ENCODE results near the gene CENPQ. TPM values are rescaled to one million over a fixed set of nuclear protein-coding genes. Genes with fewer than 3 reads are reported as not detected.
A peak's percentile ranks its signal among the peaks of the same experiment; 100 is the strongest.

The CENPQ gene
- total RNA-seq, 4 donors from 2014 or later, result 2.4 to 6.1 (median 3.9) TPM

DNA sequence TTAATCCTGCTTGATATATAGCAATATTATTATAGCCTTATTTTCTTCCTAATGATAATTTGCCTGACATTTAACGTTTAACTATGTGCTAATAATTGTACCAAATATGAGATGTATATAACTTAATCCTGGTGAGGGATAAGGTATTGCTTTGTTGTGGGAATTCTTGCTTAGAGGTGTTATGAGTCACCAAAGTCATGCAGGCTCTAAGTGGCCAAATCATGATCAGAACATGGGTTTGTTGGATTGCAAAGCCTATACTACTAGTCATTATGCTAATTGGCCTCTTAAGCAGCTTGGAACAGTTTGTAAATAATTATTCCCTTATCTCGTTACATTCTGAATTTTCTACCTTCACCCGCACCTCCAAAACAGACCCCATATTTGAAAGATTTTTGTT, 65.4 kb downstream of the CENPQ start:
- Histone ChIP-seq H3K4me1 (no peaks in the 10 kb centered on the region), H3K36me3 (no peaks in the 10 kb centered on the region), H3K27me3 (no peaks in the 10 kb centered on the region), H3K9me3 (no peaks in the 10 kb centered on the region), H3K27ac (no peak overlapping the region), H3K4me3 (replicated peaks in 1 of 3) (no peak overlapping the region)
- DNase-seq, result no peak
- WGBS, 2 donors, result 62 to 63% methylated on average over 3 of the region's 3 CpGs
- intact Hi-C loops (cut with DNase I), result no loop called here
- TF ChIP-seq, protein P1, sequence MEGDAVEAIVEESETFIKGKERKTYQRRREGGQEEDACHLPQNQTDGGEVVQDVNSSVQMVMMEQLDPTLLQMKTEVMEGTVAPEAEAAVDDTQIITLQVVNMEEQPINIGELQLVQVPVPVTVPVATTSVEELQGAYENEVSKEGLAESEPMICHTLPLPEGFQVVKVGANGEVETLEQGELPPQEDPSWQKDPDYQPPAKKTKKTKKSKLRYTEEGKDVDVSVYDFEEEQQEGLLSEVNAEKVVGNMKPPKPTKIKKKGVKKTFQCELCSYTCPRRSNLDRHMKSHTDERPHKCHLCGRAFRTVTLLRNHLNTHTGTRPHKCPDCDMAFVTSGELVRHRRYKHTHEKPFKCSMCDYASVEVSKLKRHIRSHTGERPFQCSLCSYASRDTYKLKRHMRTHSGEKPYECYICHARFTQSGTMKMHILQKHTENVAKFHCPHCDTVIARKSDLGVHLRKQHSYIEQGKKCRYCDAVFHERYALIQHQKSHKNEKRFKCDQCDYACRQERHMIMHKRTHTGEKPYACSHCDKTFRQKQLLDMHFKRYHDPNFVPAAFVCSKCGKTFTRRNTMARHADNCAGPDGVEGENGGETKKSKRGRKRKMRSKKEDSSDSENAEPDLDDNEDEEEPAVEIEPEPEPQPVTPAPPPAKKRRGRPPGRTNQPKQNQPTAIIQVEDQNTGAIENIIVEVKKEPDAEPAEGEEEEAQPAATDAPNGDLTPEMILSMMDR (IDR thresholded peaks at IDR 0.05), result no peak

DNA sequence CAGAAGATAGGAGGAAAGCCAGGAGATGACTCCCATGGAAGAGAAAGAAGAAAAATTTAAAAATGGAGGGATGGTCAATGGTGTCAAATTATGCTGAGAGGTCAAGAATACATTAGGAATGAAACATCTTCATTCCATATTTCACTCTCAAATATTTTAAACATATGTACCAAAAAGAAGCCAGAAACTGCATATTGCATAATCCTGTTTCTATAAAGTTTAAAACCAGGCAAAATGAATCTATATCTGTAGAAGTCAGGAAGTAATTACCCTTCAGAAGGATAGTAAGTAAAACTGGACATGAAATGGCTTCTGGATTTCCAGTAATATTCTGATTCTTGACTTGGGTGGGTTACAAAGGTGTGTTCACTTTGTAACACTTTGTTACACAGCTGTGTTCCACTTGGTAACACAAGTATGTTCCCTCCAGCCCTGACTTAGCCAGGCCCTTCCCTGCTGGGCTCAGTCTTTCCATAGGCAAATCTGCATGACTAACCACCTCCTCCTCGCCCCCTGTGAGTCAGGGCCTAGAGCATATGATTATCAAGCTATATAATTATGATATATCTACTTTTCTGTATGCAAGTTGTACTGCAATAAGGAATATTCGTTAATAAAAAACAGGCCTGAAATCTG, 67.1 kb downstream of the CENPQ start:
- intact Hi-C loops (cut with DNase I), result loop anchor here (10.0 kb wide), 2 partner anchors 85 to 325 kb away; no protein-coding TSS in a partner anchor
- H3K36me3 ChIP-seq, result no peaks in the 10 kb centered on the region
- H3K9me3 ChIP-seq, result no peaks in the 10 kb centered on the region
- TF ChIP-seq, protein P1 (IDR thresholded peaks at IDR 0.05), result no peak
- TF ChIP-seq POLR2A (IDR thresholded peaks at IDR 0.05), result no peak
- H3K4me1 ChIP-seq, result no peaks in the 10 kb centered on the region
- H3K4me3 ChIP-seq (replicated peaks in 1 of 3), result no peak overlapping the region
- 67 to 74% methylated on average over 2 of the region's 2 CpGs for WGBS, 2 donors
- H3K27me3 ChIP-seq, result no peaks in the 10 kb centered on the region
- DNase-seq, result no peak
- H3K27ac ChIP-seq, result no peak overlapping the region

DNA sequence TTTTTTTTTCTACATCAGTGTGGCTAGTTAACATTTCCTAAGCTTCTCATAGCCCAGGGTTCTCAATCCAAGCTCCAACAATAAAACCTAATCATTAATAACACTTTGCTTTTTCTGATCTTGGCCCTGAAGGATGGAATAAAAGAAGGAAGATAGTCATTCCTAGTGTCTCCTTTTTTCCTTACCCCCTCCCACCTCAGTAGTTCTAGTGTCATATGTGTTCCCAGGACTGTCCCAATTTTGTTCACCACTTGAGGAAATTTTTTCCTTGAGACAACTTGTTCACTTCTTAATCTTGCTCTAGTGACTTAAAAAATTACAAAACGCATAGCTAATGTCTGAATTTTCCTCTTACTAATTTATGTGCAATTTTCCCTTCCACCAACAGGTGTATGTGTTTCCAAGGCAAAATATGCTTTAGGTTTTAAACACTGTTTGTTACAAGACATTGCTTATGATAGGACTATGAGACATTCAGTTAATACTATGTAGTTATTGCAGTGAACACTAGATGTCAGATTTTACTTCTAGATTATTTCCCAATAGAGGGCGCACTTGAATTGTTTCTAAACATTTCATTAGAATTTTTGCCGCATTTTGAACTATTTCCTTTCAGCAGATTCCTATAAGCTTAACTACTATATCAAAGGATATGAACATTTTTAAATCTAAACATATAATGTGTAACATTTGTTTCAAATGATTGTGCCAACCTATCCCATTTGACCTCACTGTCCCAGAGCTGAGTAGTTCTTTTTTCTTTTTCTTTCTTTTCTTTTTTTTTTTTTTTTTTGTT, 68.8 kb downstream of the CENPQ start:
- H3K27me3 ChIP-seq, result no peaks in the 10 kb centered on the region
- no peak for DNase-seq
- no peaks in the 10 kb centered on the region for H3K9me3 ChIP-seq
- H3K4me3 ChIP-seq (replicated peaks in 1 of 3), result no peak overlapping the region
- WGBS, 2 donors, result 8% methylated on average over 3 of the region's 3 CpGs
- no peaks in the 10 kb centered on the region for H3K36me3 ChIP-seq
- H3K27ac ChIP-seq, result no peak overlapping the region
- H3K4me1 ChIP-seq, result no peaks in the 10 kb centered on the region
- intact Hi-C loops (cut with DNase I), result loop anchor here (10.0 kb wide), 2 partner anchors 83 to 323 kb away; no protein-coding TSS in a partner anchor
- TF ChIP-seq POLR2A (IDR thresholded peaks at IDR 0.05), result no peak
- TF ChIP-seq, protein P1 (IDR thresholded peaks at IDR 0.05), result peak; percentile 18 to 82 (median 46)

DNA sequence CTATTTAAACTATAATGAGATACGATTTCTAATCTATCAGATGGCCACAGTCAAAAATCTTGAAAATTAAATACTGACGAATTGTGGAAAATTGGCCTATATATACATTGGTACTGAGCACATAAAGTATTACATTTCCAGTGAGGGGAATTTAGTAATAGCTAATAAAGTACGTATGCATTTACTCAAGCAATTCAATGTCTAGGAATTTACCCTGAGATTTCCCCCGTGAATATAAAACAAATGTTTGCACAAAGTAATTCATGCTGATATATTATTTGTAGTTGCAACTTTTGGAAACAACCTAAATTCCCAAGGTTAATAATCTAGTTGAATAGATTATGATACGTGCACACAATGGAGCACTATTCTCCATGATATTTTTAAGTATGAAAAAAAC, 72.6 kb downstream of the CENPQ start:
- Histone ChIP-seq H3K9me3 (no peaks in the 10 kb centered on the region), H3K36me3 (no peaks in the 10 kb centered on the region), H3K27me3 (no peaks in the 10 kb centered on the region), H3K4me3 (replicated peaks in 1 of 3) (no peak overlapping the region), H3K27ac (no peak overlapping the region), H3K4me1 (no peaks in the 10 kb centered on the region)
- TF ChIP-seq, protein P1 (IDR thresholded peaks at IDR 0.05), result no peak
- WGBS, 2 donors, result 82 to 89% methylated on average over 5 of the region's 5 CpGs
- intact Hi-C loops (cut with DNase I), result loop anchor here (10.0 kb wide), 2 partner anchors 79 to 319 kb away; no protein-coding TSS in a partner anchor
- no peak for DNase-seq

DNA sequence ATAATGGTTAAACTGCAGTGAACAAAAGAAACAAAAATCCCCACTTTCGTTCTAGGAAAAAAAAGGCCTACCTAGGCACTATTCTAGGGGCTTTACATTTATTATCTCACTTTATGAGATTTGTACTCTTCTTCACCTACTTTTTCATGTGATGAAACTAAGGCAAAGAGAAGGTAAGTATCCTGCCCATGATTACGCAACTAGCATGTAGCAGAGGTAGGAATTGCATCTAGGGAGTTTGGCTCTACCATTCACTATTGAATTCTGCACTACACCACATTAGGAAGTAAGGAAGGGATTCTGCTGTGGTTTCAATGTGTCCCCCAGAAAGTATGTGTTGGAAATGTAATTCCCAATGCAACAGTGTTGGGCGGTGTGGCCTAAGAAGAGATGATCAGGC, 75.9 kb downstream of the CENPQ start:
- no peaks in the 10 kb centered on the region for H3K9me3 ChIP-seq
- TF ChIP-seq POLR2A (IDR thresholded peaks at IDR 0.05), result no peak
- TF ChIP-seq, protein P1 (IDR thresholded peaks at IDR 0.05), result no peak
- no peaks in the 10 kb centered on the region for H3K36me3 ChIP-seq
- H3K4me3 ChIP-seq (replicated peaks in 1 of 3), result no peak overlapping the region
- H3K4me1 ChIP-seq, result no peaks in the 10 kb centered on the region
- intact Hi-C loops (cut with DNase I), result loop anchor here (10.0 kb wide), 2 partner anchors 76 to 316 kb away; no protein-coding TSS in a partner anchor
- H3K27ac ChIP-seq, result no peak overlapping the region
- DNase-seq, result no peak
- WGBS, 2 donors, result 92 to 99% methylated on average over 3 of the region's 3 CpGs
- no peaks in the 10 kb centered on the region for H3K27me3 ChIP-seq
